ENCODE measurements around the gene DSC3.
"Not testable (repeated sequence)": the region's sequence is repeated elsewhere in the genome, so short reads cannot be mapped to it uniquely, and the experiment has no call there.

The DSC3 gene

GRCh38 chr18:30982285-30982992 is 60.1 kb downstream of the DSC3 start:
- FAIRE-seq: no peak
- DNase-seq (ENCODE audit: extremely low spot score, insufficient read length, low read depth): no peak

GRCh38 chr18:30978091-30978490 is 64.5 kb downstream of the DSC3 start:
- DNase-seq (ENCODE audit: extremely low spot score, insufficient read length, low read depth); FAIRE-seq: not testable (repeated sequence)

- FAIRE-seq: no peak
- no peak for DNase-seq (ENCODE audit: extremely low spot score, insufficient read length, low read depth)
These were observed 71.1 kb downstream of the DSC3 start for GRCh38 chr18:30971338-30971956.

- FAIRE-seq (no peak), DNase-seq (ENCODE audit: extremely low spot score, insufficient read length, low read depth) (no peak)
These were observed 72.2 kb downstream of the DSC3 start for GRCh38 chr18:30970196-30970816.

GRCh38 chr18:30969670-30970170 is 72.8 kb downstream of the DSC3 start:
- FAIRE-seq: no peak

GRCh38 chr18:30967701-30968100 is 74.8 kb downstream of the DSC3 start:
- no peak for FAIRE-seq
- DNase-seq (ENCODE audit: extremely low spot score, insufficient read length, low read depth): no peak

More at GRCh38 chr18:30969670-30970170, 72.8 kb downstream of the DSC3 start:
- DNase-seq (ENCODE audit: extremely low spot score, insufficient read length, low read depth): no peak

GRCh38 chr18:30965237-30965636 is 77.3 kb downstream of the DSC3 start:
- DNase-seq (ENCODE audit: extremely low spot score, insufficient read length, low read depth): no peak
- FAIRE-seq: no peak

- DNase-seq (ENCODE audit: extremely low spot score, insufficient read length, low read depth) (no peak), FAIRE-seq (no peak)
These were observed 81.9 kb downstream of the DSC3 start for GRCh38 chr18:30960661-30961060.

GRCh38 chr18:30957066-30957465 is 85.5 kb downstream of the DSC3 start:
- DNase-seq (ENCODE audit: extremely low spot score, insufficient read length, low read depth) (no peak), FAIRE-seq (no peak)

- DNase-seq (ENCODE audit: extremely low spot score, insufficient read length, low read depth): no peak
- no peak for FAIRE-seq
These were observed 88.3 kb downstream of the DSC3 start for GRCh38 chr18:30954262-30954661.

GRCh38 chr18:30945761-30946160 is 96.8 kb downstream of the DSC3 start:
- FAIRE-seq (no peak), DNase-seq (ENCODE audit: extremely low spot score, insufficient read length, low read depth) (no peak)

- FAIRE-seq (no peak), DNase-seq (ENCODE audit: extremely low spot score, insufficient read length, low read depth) (no peak)
These were observed 97.6 kb downstream of the DSC3 start for GRCh38 chr18:30944773-30945417.

GRCh38 chr18:30940952-30941539 is 101.5 kb downstream of the DSC3 start:
- DNase-seq (ENCODE audit: extremely low spot score, insufficient read length, low read depth) (no peak), FAIRE-seq (no peak)

Data from GM18507 (cell line).